Spleen (tissue), 7 donors: ENCODE data around the gene ALG11.

ENCODE experiments used
- CTCF ChIP-seq, 11 experiments: fragments of 200-600 bp in 7 of 11; fragments of 450-650 bp in 4 of 11; sonication (generic) in 4 of 11; IDR thresholded peaks in 8 of 11; conservative IDR thresholded peaks in 3 of 11; 1 replicate in 7 of 11; 2 replicates in 4 of 11; pipeline versions ENCODE4 v1.4.0 to v1.8.0; 2016 to 2021; ENCODE audit warnings: antibody characterized with exemption in 11 of 11, inconsistent platforms in 4 of 11, mild to moderate bottlenecking in 1 of 11
- POLR2A ChIP-seq, 3 donors: fragments of 450-650 bp; IDR thresholded peaks; one replicate each; pipeline ENCODE4 v1.5.1; 2017; ENCODE audit warnings: antibody characterized with exemption in 3 of 3, mild to moderate bottlenecking in 1 of 3
- donor health status: DM: no; HTN: no; CAD: no; lungs with moderate emphysema.
- donor health status: DM: no; HTN: no; CAD: no.
- donor health status: DM: no; HTN: no; CAD: no.

GRCh38 chr13:51997186-51997585 lies 15.0 kb upstream of the ALG11 start:
- TF ChIP-seq CTCF (IDR thresholded peaks at IDR 0.05 in 8 of 11, conservative IDR thresholded peaks at IDR 0.05 in 3 of 11) (no peak), POLR2A (IDR thresholded peaks at IDR 0.05) (no peak)
